ENCODE results near the gene RHOBTB3.

- TF ChIP-seq CTCF (conservative IDR thresholded peaks at IDR 0.05 in 1 of 2, IDR thresholded peaks at IDR 0.05 in 1 of 2; ENCODE audit: low read depth in 1 of 2, low read length in 2 of 2) (no peak), EZH2 (IDR thresholded peaks at IDR 0.05; ENCODE audit: low read length, missing control alignments) (no peak)
Measured at GRCh38 chr5:95748133-95748532, 17.0 kb downstream of the RHOBTB3 start.

Measured in fibroblast of lung (primary cell).